GM12873 (cell line): ENCODE measurements around the gene RPUSD3.

Source experiments
- TF ChIP-seq, protein P1 (sequence below): IDR thresholded peaks from 2 replicates; pipeline ENCODE4 v1.5.1; 2012; ENCODE audit warnings: low read depth, mild to moderate bottlenecking, moderate library complexity, low read length, control low read depth; ENCODE audit not compliant: insufficient read depth; ENCODE audit errors: missing control alignments

The RPUSD3 gene

DNA sequence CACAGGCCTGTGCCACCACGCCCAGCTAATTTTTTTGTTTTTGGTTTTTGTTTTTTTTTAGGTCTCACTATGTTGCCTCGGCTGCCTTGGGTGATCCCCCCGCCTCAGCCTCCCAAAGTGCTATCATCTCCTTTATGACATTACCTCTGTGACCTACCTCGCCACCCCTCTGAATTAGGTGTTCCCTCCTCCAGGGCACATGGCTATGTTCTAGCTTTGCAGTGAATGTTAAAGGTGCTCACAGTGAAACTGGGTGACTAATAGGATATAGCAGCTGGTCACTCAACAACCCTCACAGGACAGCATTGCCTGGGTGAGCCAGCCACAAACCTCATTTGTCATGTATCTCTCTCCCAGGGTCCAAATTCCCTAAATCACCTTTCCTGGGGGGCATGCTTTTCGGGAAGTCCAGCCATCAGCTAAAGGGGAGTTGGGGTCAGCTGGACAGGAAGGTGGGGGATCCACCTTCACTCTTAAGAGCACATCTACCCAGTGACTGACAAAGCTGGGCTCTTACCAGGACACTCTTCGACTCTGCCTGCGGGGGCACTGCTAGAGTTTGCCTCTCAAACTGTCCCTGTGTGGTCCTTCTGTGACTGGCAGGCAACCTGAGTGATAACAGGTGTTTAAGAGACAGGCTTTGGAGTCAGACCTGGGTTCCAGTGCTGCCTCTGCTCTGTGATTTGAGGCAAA is 35.3 kb downstream of the RPUSD3 start:
- TF ChIP-seq, protein P1, sequence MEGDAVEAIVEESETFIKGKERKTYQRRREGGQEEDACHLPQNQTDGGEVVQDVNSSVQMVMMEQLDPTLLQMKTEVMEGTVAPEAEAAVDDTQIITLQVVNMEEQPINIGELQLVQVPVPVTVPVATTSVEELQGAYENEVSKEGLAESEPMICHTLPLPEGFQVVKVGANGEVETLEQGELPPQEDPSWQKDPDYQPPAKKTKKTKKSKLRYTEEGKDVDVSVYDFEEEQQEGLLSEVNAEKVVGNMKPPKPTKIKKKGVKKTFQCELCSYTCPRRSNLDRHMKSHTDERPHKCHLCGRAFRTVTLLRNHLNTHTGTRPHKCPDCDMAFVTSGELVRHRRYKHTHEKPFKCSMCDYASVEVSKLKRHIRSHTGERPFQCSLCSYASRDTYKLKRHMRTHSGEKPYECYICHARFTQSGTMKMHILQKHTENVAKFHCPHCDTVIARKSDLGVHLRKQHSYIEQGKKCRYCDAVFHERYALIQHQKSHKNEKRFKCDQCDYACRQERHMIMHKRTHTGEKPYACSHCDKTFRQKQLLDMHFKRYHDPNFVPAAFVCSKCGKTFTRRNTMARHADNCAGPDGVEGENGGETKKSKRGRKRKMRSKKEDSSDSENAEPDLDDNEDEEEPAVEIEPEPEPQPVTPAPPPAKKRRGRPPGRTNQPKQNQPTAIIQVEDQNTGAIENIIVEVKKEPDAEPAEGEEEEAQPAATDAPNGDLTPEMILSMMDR, result peak; percentile 44

DNA sequence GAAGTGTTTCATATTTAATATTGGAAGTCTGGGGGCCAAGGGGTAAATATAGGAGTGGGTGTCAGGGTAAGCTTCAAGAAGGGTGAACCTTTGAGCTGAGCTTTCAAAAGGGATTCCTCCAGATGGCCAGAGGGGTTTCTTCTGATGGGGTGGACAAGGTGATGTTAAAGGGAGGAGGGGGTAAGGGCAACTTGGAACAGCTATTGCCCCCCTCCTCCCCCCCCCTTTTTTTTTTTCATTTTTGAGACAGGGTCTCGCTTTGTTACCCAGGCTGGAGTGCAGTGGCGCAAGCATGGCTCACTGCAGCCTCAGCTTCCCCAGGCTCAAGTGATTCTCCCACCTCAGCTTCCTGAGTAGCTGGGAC is 35.8 kb downstream of the RPUSD3 start:
- TF ChIP-seq, protein P1, result no peak

DNA sequence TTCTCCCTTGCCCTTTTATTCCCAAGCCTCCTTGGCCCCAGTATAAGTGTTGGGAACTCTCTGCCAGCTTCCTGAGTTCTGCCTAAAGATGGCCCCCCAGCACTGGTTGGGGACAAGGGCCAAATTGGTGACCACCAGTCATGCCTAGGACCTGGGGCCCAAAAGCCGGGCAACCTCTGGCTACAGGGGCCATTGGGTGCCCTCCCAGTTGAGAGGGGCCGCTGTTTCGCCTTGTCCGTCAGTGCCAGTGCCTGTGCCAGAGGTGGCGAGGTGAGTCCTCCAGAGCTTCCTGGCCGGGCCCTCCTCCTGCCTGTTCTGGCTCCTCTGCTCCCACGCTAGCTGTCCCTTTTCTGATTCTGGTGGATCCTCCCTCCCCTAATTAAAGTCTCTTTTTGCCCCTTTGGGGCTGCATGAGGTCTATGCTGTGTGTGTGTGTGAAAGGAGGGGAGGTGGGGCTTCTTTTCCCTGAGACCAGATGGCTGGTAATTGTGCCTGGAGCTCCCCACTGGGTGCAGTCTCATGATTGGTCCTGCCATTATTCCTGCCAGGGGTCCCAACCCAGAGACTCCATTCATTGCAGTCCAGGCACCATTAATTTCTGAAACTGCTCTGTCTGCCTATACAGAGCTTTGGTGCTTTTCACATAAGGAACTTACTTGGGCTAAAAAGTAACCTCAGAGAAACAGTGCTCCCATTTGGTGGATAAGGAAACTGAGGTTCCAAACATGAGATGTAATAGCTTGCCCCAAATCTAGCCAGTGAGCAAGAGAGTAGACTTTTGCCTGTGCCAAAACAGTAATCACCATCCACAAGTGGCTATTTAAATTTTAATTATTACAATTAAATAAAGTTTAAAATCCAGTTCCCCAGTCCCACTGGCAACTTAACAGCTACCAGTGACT is 36.9 kb downstream of the RPUSD3 start:
- TF ChIP-seq, protein P1, result no peak

DNA sequence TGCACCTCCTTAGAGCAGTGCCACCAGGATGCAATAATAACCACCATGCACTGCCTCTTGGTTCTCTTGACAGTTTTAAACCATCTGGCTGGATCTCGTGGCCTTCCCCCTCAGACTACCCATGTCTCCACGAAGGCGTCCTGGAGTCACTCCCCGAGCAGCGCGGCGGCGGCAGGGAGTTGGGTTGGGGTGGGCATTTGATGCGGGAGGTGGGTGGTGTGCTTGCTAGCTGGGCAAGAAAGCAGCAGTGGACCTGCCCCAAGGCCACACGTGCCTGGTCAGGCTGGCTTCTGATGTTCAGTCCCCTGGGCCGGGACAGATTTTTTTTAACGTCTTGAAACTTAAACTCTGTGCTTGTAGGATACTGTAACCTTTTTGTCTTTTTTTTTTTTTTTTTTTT is 37.7 kb downstream of the RPUSD3 start:
- TF ChIP-seq, protein P1, result no peak

DNA sequence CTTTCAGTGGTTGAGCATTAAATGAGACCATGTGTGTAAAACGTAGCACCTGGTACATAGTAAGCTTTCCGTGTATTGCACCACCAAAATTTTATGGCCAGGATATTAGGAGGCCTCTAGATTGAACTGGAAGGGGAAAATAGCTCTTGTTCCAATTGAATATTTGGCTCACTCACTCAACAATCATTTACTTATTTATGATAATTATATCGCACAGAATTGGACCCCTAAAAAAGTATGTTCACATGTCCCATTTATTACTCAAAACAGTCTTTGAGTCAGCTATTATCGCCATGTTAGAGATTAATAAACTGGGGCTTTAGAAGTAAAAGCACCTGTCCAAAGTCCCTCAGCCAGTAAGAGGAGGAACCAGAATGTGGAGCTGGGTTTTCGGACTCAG is 38.8 kb downstream of the RPUSD3 start:
- TF ChIP-seq, protein P1, result no peak

DNA sequence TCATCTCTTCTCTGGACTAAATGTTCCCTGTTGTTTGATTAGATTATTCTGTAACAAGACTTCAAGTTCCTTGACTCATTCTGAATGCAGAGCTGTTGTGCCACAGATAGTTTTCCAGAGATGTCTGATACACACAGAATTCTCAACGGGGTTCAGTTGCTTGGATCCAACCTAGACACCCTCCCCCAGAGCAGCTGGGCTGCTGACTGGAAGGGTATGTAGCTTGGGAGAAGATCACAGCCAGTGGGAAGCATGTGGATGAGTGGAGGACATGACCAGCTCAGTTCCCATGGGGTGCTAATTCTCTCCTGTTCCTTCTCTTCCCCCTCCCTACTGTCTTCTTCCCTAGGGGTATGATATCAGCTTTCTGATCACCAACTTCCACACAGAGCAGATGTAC is 40.3 kb downstream of the RPUSD3 start:
- TF ChIP-seq, protein P1, result no peak

DNA sequence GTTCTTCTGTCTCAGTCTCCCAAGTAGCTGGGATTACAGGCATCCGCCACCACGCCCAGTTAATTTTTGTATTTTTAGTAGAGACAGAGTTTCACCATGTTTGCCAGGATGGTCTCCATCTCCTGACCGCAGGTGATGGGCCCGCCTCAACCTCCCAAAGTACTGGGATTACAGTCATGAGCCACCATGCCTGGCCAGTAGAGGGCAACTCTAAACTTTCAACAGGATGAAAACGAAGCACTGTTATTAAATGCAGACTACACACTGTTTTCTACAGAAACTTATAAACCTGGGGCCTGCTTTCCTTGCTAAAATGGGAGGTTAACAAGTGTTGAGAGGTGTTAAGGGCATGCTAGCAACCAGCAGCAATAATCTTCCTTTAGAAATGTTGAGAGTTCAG is 43.3 kb downstream of the RPUSD3 start:
- TF ChIP-seq, protein P1, result peak; percentile 36
